ENCODE data around the gene MAPK8IP1.
"Not testable (repeated sequence)": the region's sequence is repeated elsewhere in the genome, so short reads cannot be mapped to it uniquely, and the experiment has no call there.

The MAPK8IP1 gene

DNA sequence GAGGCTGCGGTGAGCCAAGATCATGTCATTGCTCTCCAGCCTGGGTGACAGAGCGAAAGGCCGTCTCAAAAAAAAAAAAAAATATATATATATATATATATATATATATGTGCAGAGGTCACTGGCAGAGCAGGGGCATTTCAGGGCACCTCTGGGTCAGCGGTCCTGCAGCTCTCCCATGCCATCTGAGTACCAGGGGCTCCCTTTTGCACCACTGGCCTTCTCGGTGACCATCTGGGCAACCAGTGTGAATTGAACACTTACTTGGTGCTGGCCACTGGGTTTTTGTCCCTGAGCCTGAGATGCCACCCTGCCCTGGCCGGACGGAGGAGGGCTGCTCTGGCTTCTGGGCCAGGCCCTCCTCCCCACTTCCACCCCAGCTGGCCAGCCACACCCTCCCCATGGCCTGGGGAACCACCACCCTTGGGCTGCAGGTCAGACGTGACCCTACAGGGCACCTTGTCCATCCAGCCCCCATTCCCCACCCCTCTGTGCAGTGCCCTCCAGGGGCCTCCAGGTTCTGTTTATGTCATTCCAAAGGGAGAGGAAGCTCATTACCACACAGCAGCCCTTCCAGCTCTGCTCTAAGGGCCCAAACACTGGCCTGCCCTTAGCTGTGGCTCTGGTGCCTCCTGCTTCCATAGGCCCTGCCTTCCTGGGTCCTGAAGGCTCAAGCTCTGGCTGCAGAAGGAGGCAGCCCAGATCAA, 10.3 kb downstream of the MAPK8IP1 start:
- no peak for TF ChIP-seq CTCF (IDR thresholded peaks at IDR 0.05; ENCODE audit: borderline replicate concordance, control extremely low read depth, extremely low read depth, insufficient read depth, missing control alignments)
- in situ Hi-C loops (cut with MboI; ENCODE audit: low sequenced_read_pairs, unreplicated experiment): no loop called here
- DNase-seq (ENCODE audit: low spot score): no peak

DNA sequence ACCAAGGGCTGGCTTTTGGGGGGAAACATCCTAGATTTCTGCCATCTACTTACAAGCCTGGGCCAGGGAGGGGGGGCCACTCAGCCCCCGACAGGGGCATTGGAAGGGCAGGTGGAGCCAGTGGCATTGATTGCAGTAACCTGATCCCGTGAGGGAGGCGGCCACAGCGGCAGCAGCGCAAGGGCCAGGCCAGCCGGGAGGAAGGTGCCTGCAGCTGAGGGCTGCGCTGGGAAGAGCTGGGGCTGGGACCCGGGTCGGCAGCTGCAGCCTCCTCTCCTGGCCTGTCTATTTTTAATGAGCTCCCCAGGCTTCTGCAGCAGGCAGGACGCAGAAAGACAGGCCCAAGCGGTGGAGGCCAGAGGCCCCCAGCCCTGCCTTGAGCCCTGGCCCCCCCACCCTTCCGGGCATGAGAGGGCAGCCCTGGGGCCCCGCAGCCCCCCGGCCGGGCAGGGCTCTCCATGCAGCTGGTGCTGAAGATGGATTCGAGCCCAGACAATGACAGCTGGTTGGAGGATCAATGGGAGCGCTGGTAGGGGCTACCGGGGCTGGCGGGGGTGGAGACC, 11.1 kb downstream of the MAPK8IP1 start:
- DNase-seq (ENCODE audit: low spot score): no peak
- in situ Hi-C loops (cut with MboI; ENCODE audit: low sequenced_read_pairs, unreplicated experiment): no loop called here
- no peak for TF ChIP-seq CTCF (IDR thresholded peaks at IDR 0.05; ENCODE audit: borderline replicate concordance, control extremely low read depth, extremely low read depth, insufficient read depth, missing control alignments)

- in situ Hi-C loops (cut with MboI; ENCODE audit: low sequenced_read_pairs, unreplicated experiment): no loop called here
- DNase-seq (ENCODE audit: low spot score): no peak
- TF ChIP-seq CTCF (IDR thresholded peaks at IDR 0.05; ENCODE audit: borderline replicate concordance, control extremely low read depth, extremely low read depth, insufficient read depth, missing control alignments): no peak
Observed at GRCh38 chr11:45897556-45897955, 12.1 kb downstream of the MAPK8IP1 start.

DNA sequence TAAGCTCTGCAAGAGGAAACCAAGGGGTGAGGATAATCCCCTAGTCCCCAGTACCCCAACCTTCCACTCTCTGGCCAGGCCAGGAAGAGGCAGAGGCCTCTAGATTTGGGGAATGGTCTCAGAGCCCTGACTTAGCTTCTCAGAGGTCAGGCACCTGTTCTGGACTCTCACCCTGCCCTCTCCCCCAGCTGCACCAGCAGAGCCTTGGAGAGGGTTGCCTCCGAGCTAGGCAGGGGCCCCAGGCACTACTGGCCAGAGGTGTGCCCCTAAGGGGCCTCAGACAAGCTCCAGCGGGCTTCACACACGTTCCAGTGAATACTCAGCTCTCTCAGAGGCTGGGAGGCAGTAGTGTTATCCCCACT, 13.6 kb downstream of the MAPK8IP1 start:
- in situ Hi-C loops (cut with MboI; ENCODE audit: low sequenced_read_pairs, unreplicated experiment): no loop called here
- DNase-seq (ENCODE audit: low spot score): no peak
- no peak for TF ChIP-seq CTCF (IDR thresholded peaks at IDR 0.05; ENCODE audit: borderline replicate concordance, control extremely low read depth, extremely low read depth, insufficient read depth, missing control alignments)

DNA sequence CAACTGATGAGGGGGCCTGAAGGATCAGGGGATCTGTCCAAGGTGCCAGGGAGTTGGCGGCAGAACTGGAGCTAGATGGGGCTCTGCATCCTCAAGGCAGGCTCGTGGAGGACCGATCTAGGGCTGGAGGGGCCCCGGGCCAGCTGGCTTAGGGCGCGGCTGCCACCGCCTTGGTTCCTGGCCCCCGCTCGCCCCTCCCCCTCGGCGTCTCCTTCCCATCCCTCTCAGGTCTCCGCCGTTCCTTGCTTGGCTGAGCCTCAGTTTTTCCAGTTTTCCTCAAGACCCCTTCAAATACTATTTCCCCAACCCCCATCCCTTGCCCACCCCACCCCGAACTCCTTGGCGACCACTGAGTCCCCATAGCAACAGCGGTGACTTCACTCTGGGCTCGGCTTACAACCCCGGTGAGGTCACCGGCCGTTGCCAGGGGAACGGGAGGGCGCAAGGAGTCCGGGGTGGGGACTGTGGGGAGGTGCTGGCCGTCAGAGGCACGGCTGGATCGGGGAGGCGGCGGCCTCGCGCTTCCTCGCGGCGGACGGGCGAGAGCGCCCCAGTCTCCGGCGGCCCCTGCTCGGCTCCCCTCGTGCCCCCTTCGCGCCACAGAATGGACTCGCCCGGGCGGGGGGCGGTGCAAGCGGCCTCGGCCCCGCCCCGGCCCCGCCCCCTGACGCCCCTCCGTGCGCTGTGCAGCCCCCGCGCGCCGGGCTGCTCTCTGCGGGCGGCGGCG, 14.2 kb downstream of the MAPK8IP1 start:
- DNase-seq (ENCODE audit: low spot score): peak; percentile 92
- no peak for TF ChIP-seq CTCF (IDR thresholded peaks at IDR 0.05; ENCODE audit: borderline replicate concordance, control extremely low read depth, extremely low read depth, insufficient read depth, missing control alignments)
- in situ Hi-C loops (cut with MboI; ENCODE audit: low sequenced_read_pairs, unreplicated experiment): no loop called here

- in situ Hi-C loops (cut with MboI; ENCODE audit: low sequenced_read_pairs, unreplicated experiment); DNase-seq (ENCODE audit: low spot score): not testable (repeated sequence)
Observed at GRCh38 chr11:45900175-45900800, 14.8 kb downstream of the MAPK8IP1 start.

Data from GM13976 (cell line).